HG02678 (cell line): Measurements from ENCODE around the gene OARD1.
"Not testable (repeated sequence)": the region's sequence is repeated elsewhere in the genome, so short reads cannot be mapped to it uniquely, and the experiment has no call there.

Source experiments
- ATAC-seq: cut with Tn5 transposase; IDR thresholded peaks from one replicate; pipeline ENCODE4 v1.9.1; 2021; ENCODE audit warnings: mild to moderate bottlenecking, moderate library complexity; ENCODE audit not compliant: unreplicated experiment

The OARD1 gene, protein sequence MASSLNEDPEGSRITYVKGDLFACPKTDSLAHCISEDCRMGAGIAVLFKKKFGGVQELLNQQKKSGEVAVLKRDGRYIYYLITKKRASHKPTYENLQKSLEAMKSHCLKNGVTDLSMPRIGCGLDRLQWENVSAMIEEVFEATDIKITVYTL

DNA sequence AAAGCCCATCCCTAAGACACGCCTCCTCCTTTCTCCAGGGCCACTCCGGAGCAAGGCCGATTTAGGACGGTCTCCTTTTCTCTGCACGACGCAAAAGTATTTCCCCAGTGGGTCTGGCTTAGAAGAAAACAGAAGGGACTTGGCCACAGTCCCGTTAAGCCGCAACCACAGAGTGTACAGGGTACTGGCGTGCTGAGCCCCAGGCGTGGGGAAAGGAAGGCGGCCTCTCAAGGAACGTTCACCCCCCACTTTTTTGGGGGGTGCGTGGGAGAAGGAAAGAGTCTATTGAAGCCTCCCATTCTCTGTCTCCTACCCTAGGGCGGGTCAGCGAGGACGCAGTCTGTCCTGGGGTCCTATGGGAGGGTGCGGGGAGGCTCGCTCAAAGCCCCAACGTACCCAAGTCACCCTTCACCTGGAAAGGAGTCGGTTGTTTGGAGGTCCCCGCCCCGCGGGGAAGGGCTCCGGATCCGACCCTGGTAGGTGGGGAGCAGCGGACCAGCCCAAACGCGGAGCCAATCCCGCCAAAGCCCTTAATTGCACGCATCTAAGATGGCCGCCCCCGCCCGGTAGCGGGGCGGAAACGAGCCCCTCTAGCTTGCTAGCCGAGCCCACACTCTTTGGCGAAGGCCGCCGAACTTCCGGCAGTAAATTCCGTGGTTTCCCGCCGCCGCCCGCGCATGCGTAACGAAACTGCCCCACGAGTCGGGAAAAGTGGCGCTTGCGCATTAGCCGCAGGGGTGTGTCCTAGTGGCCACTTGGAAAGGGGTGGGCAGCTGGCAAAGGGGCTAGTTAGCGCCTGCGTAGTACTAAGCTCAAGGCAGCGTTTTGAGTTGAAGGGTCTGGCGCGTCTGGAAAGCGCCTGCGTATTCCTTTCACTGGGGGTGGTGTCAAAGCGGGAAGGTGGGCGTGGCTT is at the start of gene OARD1:
Gene OARD1, minus strand, starts transcription at position 434 of the 913 bp plus-strand sequence. CDS start 722 bp downstream, outside the sequence.
- ATAC-seq: peak; percentile 63

DNA sequence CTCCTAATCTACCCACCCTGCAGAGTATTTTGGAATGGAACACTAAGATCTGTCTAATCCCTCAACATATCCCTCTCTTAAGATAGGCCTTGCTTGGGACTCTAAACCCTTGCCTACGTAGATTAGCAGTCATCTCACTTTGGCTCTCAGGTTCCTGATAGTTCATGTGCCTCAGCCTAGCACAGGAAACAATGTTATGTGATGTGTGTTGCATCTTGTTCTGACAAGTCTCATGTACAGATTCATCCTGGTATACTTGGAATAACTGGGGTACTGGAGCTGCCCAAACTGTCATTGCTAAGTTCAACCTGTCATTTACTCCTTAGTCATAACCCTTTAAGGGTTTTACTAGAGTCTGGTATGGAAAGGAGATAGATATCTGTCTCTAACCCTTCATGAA is 47.9 kb upstream of the OARD1 start:
- ATAC-seq: no peak

DNA sequence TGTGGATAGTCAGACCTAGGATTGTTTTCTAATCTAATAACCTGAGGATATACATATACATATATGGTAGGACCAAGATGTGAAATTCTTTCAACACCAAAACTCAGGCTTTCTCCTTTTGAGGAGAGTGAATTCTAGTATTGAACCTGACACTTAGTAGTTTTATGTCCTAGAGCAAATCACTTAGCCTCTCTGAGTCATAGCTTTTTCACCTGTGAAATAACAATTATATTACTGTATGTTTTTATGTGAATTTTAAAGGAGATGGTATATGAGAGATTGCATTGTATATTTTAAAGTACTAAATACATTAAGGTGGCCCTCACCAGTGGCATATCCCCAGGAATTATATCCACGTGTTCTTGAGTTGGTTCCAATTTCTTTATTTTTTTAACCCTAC is 47.4 kb upstream of the OARD1 start:
- ATAC-seq: no peak

DNA sequence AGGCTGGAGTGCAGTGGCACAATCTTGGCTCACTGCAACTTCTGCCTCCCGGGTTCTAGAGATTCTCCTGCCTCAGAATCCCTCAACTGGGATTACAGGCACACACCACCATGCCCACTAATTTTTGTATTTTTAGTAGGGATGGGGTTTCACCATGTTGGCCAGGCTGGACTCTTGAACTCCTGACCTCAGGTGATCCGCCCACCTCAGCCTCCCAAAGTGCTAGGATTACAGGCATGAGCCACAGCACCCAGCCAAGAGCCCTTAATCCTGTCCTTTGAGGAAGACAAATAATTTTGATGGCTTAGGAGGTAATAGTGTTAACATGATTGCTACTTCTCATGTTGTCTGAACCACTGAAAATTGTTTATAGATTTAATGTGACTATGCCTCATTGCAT is 42.9 kb upstream of the OARD1 start:
- not testable (repeated sequence) for ATAC-seq

DNA sequence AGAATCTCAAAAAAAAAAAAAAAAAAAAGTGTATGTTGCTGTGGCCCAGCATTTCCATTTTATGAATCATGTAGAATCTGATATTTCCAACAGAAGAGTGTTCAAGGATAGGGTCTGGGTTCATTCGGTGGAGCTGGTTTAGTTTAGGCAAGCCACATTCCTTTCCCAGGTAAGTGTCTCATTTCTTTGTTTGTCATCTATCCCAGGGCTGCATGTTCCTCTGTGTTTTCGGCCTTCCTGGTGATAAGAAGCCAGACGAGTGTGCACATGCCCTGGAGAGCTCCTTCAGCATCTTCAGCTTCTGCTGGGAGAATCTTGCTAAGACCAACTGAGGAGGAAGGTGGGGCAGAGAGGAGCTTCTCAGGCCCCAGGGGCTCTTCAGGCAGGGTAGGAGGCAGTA is 38.9 kb upstream of the OARD1 start:
- ATAC-seq: no peak

DNA sequence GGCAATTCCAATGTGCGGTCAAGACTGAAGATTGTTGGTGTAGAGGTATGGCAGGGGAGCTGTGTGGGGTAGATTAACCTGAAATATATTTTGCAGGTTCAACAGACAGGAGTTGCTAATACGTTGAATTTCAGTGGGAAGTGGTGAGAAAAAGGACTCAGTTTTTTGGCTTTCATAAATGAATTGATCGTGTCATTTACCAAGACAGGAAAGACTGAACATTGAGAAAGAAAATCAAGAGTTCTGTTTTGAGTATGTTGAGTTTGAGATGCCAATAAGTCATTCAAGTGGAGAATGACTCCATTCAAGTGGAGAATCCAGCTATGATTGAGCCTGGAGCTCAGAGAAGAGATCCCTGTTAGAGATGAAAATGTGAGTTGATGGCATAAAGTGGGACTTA is 31.7 kb upstream of the OARD1 start:
- ATAC-seq: no peak

DNA sequence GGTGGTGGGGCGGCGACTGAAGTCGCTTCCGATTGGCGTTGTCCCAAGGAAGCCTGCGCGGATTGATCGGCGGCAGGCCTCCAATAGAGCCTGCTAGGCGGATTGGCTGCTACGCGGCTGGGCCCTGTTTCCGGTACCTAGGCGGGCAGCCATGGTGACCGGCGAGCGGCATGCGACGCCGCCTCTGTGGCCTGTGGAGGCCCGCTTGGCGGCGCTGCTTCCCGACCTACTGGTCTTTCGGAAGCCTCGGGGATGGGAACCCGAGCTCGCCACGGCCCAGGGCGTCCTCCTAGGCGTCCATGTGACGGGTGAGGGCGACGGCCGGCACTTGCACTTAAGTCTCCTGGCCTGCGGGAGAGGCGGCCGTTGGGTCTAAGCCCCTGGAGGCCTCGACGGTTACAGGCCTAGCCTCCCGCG is 28.7 kb upstream of the OARD1 start:
- no peak for ATAC-seq

DNA sequence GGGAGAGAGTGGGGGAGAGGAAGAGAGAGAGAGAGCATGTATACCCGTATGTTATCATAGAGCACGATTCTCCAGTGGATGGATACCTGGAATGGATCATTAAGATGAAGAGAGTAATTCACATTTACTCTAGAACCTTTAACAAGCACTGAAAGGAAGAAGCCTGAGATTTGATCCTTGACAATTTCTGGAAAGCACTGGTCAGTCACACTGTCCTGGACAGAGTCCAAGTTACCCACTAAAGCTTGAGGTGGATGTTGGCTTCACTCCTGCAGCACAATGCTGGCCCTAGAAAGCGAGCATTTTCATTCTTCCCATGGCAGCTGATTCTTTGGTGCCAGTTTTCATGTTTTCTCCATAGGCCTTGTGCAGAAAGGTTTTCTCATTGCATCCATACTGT is 26.2 kb upstream of the OARD1 start:
- no peak for ATAC-seq

DNA sequence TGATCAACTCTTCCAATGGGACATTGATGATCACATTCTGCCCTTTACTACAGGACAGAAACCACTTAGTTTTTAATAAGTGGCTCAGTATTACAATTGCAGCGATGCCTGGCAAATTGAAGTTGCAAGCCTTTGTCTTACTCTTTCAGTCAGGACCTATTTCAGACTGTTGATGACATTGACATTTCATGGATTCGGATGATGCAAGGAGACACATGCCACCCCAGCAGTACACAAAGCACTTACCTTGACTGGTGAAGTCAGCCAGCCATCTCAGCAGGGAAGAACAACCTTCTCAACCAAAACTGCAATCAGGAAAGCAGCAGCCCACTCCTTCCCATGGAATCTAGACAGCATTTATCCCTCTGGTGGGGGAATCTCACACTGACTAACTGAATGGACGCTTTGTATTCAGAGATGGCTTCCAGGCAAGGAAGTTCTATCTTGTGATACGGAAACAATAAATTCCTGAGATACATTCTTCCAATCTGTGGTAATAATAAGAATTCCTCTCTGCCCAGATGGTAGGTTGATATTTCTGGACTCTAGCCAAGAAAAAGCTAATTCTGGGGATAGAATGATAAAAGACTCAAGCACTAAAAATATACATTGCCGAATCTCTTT is 25.4 kb upstream of the OARD1 start:
- no peak for ATAC-seq

DNA sequence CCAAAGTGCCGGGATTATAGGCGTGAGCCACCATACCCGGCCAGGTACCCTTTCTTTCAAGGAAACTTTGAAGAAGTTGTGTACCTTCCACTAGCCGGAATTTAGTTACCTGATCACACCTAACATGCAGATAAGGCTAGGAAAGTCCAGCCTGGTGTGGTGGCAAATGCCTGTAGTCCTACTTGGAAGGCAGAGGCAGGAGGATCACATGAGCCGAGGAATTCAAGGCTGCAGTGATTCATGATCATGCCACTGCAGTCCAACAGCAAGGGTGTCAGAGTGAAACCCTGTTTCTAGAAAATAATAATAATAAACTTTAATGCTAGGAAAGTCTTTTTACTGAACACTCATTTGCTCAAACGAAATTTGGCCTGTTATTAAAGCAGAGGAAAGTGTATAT is 21.6 kb upstream of the OARD1 start:
- ATAC-seq: no peak

DNA sequence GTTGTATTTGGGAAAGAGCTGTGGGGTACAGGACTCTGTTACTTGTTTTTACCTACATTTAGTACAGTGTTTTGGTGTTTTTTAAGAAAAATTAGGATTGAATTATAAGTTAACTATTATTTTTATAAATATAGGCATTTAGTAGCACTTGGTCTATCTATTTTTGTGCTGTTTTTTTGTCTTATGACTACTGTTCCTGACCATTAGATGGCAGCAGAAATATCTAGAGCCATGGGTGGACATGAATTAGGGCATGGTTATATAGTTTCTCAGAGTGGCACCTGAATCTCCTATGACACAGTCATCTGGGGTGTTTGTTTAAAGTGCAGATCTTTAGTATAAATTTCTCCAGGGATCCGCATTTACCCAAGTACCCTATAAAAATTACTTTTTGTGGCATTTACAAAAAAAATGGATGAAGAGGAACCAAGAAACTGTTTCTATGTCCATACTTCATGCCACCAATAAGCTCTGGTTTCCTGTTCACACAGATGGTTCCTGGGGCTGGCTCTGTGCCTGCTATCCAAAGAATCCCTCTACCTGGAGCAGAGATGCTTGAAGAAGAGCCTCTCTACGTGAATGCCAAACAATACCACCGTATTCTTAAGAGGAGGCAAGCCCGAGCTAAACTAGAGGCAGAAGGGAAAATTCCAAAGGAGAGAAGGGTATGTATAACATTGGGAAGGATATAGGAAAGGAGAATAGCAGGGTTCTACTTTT is 20.4 kb upstream of the OARD1 start:
- ATAC-seq: no peak

DNA sequence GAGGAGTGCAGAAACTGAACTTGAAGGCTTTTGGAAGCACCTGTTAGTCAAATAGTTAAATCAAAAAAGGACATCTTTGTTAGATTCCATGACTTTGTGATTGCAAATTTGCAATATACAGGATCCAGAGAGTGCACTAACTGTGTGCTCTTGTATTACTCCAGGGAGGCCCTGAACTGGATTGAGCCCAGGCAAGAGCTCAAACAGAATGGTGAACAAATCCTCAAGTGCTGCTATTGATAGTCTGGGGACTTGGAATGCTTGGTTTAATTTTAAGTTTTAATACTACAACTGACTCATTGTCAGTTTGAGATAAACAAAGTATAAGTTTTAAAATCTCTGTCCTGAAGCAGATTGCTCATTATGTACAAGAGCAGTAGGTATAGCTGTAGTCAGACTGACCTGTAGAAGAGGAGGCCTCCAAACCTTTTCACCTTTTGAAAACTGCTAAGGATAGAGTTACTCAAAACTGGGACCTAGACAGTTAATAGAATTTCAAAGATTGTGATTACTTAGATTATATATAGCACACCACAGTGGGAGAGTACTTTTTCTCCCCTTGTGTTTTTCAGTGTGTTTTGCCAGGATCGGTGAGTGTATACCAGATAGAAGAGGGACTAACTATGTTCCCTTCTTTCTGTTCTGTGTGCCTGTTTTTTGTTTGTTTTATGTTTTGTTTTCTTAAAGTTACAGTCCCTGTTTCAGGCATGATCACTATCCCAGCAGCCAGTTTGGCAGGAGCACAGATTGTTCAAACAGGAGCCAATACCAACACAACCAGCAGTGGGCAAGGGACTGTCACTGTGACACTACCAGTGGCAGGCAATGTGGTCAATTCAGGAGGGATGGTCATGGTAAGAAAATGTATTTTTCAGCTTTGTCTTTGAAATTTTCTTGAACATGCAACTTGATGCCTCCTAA is 18.9 kb upstream of the OARD1 start:
- ATAC-seq: no peak

DNA sequence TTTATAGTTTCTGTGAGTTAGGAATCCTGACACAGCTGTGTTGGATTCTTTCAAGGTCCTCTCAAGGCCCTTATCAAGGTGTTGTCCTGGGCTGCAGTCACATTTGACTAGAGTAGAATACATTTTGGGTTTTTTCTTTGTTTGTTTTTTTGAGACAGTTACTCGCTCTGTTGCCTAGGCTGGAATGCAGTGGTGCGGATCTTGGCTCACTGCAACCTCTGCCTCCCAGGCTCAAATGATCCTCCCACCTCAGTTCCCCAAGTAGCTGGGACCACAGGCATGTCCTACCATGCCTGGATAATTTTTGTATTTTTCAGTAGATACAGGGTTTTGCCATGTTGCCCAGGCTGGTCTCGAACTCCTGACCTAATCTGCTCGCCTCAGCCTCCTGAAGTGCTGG is 16.3 kb upstream of the OARD1 start:
- ATAC-seq: no peak

DNA sequence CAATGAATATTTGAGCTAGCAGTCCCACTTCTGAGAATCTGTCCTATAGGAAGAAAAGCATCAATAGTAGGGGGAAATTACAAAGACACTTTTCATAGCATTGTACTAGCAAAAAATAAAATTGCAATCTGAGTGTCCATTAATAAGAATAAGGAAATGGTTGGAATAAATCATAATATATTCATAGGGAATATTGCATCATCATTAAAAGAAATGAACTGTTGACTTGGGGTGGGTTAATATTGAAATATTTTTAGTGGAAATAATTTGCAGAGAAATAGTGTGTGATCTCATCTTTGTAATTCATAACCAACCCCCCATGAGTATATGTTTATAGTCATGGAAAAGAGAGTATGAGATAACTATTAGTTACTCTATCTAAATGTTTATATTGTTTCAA is 13.0 kb upstream of the OARD1 start:
- no peak for ATAC-seq

DNA sequence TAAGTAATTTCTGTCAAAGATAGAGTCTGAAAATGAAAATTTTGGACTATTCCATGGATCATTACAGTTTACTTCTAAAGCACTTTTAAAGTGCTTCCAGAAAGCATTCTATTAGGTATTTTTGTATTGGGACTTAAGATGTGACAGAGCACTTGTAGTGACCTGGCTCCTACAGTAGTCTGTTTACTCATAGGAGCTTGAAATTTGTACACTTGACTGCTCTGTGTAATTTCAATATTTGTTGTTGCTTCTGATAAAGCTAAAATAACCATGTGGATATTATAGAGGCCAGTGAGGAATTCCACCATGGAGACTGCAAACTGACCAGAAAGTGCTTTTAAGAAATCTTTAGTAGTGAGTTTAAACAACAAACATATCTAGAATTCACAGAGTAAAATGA is 10.9 kb upstream of the OARD1 start:
- no peak for ATAC-seq

DNA sequence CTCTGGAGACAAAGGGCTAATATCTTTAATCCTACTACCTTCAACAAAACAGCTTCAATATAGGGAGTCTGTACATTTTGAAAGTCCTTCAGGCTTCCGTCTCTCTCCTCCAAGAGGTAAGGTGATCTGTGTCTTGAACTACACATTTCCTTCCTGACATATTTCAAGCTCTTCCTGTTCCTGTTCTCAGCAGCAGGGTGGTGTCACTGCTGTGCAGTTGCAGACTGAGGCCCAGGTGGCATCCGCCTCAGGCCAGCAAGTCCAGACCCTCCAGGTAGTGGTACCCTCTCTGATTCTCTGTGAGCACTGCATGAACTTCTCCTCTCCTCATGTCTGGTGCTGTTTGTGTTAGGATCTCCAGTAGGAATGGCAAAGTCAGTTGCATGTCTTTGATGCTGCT is 8.5 kb upstream of the OARD1 start:
- no peak for ATAC-seq

DNA sequence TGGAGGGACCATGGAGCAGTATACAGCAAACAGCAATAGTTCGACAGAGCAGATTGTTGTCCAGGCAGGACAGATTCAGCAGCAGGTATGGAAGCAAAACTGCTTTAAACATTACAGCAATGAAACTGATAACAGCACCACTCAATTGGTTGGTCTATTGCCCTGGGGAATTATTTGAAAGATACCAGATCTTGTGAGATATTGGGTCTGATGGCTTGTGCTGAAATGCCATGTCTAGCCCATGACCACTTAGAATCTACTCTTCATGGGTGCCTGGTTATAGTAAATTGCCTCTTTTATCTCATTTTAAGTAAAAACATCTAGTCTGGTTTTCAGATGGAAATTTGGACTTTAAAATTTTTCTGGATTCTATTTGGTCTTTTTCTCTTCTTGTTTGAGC is 6.9 kb upstream of the OARD1 start:
- no peak for ATAC-seq

DNA sequence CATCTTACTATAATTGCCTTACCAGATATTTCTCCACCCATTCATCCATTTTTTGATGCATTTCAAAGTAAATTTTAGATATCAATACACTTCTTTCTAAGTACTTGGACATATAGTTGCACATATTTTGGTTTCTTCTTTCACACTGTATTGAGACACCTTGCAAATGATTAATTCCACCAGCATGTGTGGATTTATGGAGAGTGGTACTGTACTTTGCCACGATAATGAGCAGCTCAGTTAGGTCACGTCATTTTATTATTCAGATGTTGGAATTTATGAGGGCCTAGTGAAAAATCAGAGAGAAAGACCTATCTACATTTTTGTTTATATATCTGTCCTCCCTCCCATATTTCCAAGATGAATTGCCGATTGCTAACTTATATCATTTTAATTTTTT is 5.9 kb upstream of the OARD1 start:
- no peak for ATAC-seq

DNA sequence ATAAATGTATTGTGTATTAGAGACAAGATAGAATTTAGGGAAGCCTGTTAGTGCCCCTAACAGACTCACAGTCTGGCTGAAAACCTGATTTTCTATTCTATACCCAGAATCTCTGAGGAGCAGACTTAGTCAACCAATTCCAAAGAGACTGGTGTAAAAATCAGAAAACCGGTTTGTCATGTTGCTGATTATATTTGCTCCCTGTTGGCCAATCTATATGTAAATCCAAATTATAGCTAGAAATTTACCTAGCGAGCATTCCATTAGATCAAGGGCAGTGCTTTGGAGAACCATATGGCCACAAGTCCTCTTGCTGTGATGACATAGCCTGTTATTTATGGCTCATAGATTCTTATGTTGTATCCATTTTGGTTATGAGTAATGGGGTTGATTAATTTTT is 5.4 kb upstream of the OARD1 start:
- ATAC-seq: no peak
